Heart right ventricle (tissue), 16 donors: ENCODE results near the gene TEX44. TPM values are rescaled to one million over a fixed set of nuclear protein-coding genes. Genes with fewer than 3 reads are reported as not detected.

Experiments used
- ATAC-seq, 8 donors: fragments of 200-7000 bp; cut with Tn5 transposase; one replicate each; pipeline ENCODE4 v1.9.1; 2020; ENCODE audit warnings: mild to moderate bottlenecking in 8 of 8, moderate library complexity in 8 of 8, moderate number of reproducible peaks in 1 of 8
- DNase-seq, 2 donors: peaks; one replicate each; pipeline ENCODE4 v3.0.0-alpha.2; 2020
- H3K27ac ChIP-seq, 10 donors: fragments of 200-600 bp; sonication (generic) in 2 of 10; one replicate each; pipeline versions ENCODE4 v1.5.0 to v1.8.0; 2020 to 2022; ENCODE audit warnings: mild to moderate bottlenecking in 3 of 10
- H3K27me3 ChIP-seq, 7 donors: fragments of 200-600 bp; one replicate each; pipeline ENCODE4 v1.8.0; 2021 to 2022; ENCODE audit warnings: mild to moderate bottlenecking in 2 of 7
- H3K36me3 ChIP-seq, 9 donors: fragments of 200-600 bp; sonication (generic) in 1 of 9; one replicate each; pipeline versions ENCODE4 v1.5.0 to v1.8.0; 2020 to 2022; ENCODE audit warnings: mild to moderate bottlenecking in 2 of 9
- H3K4me1 ChIP-seq, 9 donors: fragments of 200-600 bp; sonication (generic) in 1 of 9; one replicate each; pipeline versions ENCODE4 v1.5.0 to v1.8.0; 2020 to 2022; ENCODE audit warnings: mild to moderate bottlenecking in 4 of 9
- H3K4me3 ChIP-seq, 10 donors: fragments of 200-600 bp; sonication (generic) in 2 of 10; one replicate each; pipeline versions ENCODE4 v1.5.0 to v1.8.0; 2020 to 2022; ENCODE audit warnings: mild to moderate bottlenecking in 7 of 10, moderate library complexity in 2 of 10
- H3K9me3 ChIP-seq, 11 donors: fragments of 200-600 bp in 10 of 11; sonication (generic) in 2 of 11; one replicate each; pipeline versions ENCODE4 v1.5.0 to v1.8.0; 2013 to 2022; ENCODE audit warnings: mild to moderate bottlenecking in 2 of 11, control low read depth in 1 of 11, moderate library complexity in 1 of 11
- WGBS, 2 donors: extraction: QIAGEN DNeasy Blood & Tissue Kit; methylation state at CpG; one replicate each; pipeline ENCODE4 v1.1.7; 2013; ENCODE audit warnings: inconsistent platforms in 1 of 2; 5-methylcytosine and 5-hydroxymethylcytosine counted together
- intact Hi-C, 10 donors: fragments of 100-400 bp; cut with DNase I; formaldehyde crosslinking; loops; one replicate each; pipeline versions ENCODE4 v1.11.1 to v1.14.2; 2022
- polyA plus RNA-seq, 2 donors: library from polyadenylated mRNA; stranded (reverse); fragments of 200-250 nt; gene quantifications; one replicate each; pipeline ENCODE4 v1.2.3, GENCODE V29; 2013
- total RNA-seq, 10 donors: library from RNA; stranded (reverse); fragmentation: NEBNext Ultra II Directional in 3 of 10; extraction: Animal tissue kit (Norgen Biotek cat#: 25700) in 3 of 10; gene quantifications; one replicate each; pipeline versions ENCODE4 v1.2.1 to v1.2.4, GENCODE V29; 2021 to 2023
- TF ChIP-seq, protein P1 (sequence below), 9 donors: fragments of 200-600 bp; sonication (generic) in 2 of 9; IDR thresholded peaks; one replicate each; pipeline versions ENCODE4 v1.5.0 to v1.8.0; 2021 to 2022; ENCODE audit warnings: antibody characterized with exemption in 9 of 9, mild to moderate bottlenecking in 5 of 9, moderate library complexity in 1 of 9
- donor health status: Arrhythmogenic right ventricular cardiomyopathy.
- donor health status: ischemic (EF 13 %, LVEDD 7.1; RV severe dilation, severe dysfunction).
- donor health status: healthy with polysubstance abuse.
- donor health status: DM: no; HTN: yes; CAD: no.
- donor health status: DM: no; HTN: no; CAD: no.
- donor health status: ischemic (EF 25% LVEDD 6.9; RV normal size, moderate dysfunction).
- donor health status: ischemic (EF 25% LVEDD 5.7; RV mildly dilated, moderate dysfunction).
- donor health status: healthy.
- donor health status: DM: yes; HTN: yes; CAD: no.
- donor health status: Ischemic cardiomyopathy.
- donor health status: ischemic (EF 35%, LVEDD 5.7; RV mildly dilated, moderate dysfunction).
- donor health status: nonischemic (EF 11% LVEDD 7.7; RV severe dilation, severe dysfunction).
- donor health status: DM: yes; HTN: yes; CAD: no.
- donor health status: PGD.
- donor health status: ischemic (EF 29% LVEDD 5.4; RV normal size, mild dysfunction).
- donor health status: nonischemic (EF 23%, LVEDD 6.1; RV moderate dilation, normal function).

The TEX44 gene
- total and polyA plus RNA-seq, 12 donors = not detected

DNA sequence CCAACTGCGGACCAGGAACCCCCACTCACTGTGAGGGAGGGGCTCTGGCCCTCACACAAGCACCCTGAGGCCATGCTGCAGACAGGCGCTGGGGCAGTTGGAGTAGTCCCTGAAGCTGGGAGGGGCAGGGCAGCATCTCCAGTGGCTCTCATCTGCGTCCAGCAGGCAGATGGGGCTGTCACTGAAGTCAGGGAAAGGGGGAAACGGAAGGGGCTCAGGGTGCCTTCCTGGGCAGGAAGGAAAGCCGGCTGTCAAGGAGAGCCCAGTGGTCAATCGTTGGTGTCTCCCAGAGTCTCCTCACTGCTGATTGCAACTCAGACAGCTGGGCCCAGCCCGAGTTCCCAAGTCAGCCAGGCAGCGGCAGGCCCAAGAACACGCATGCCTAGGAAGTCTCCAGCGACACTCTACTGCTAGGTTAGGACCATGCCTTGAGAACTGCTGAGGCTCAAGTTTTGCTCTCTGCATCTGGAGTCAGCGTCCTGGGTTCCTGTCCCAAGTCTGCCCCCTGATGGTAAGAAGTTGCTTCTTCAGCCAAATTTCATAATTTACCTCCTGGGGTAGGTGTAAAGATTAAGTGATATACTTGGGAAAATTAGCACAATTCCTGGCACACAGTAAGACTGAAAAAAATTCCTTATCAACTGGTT is 35.0 kb upstream of the TEX44 start:
- ATAC-seq (peak; percentile 88 to 97 (median 91)), DNase-seq (peak; percentile 63 to 81)
- Histone ChIP-seq H3K9me3 (peaks cover 0 to 11% (median 6%) of the 10 kb centered on the region in 11 donors), H3K36me3 (no peaks in the 10 kb centered on the region), H3K4me1 (peaks cover 4 to 31% (median 20%) of the 10 kb centered on the region in 9 donors), H3K27ac (peak overlapping the region in 9 of 10 donors; percentile 28 to 69 (median 55)), H3K27me3 (peaks cover 0 to 8% (median 0%) of the 10 kb centered on the region in 7 donors), H3K4me3 (no peak overlapping the region)
- intact Hi-C loops = loop anchor here (1.0 to 10.0 kb wide), 11 partner anchors 25 to 75 kb away; partner anchors contain the start of gene NMUR1 (in 3 of the 10)
- TF ChIP-seq, protein P1, sequence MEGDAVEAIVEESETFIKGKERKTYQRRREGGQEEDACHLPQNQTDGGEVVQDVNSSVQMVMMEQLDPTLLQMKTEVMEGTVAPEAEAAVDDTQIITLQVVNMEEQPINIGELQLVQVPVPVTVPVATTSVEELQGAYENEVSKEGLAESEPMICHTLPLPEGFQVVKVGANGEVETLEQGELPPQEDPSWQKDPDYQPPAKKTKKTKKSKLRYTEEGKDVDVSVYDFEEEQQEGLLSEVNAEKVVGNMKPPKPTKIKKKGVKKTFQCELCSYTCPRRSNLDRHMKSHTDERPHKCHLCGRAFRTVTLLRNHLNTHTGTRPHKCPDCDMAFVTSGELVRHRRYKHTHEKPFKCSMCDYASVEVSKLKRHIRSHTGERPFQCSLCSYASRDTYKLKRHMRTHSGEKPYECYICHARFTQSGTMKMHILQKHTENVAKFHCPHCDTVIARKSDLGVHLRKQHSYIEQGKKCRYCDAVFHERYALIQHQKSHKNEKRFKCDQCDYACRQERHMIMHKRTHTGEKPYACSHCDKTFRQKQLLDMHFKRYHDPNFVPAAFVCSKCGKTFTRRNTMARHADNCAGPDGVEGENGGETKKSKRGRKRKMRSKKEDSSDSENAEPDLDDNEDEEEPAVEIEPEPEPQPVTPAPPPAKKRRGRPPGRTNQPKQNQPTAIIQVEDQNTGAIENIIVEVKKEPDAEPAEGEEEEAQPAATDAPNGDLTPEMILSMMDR (IDR thresholded peaks at IDR 0.05) = peak; percentile 69 to 84 (median 78)
- WGBS, 2 donors = 34 to 43% methylated on average over 11 of the region's 11 CpGs

- H3K27me3 ChIP-seq = no peaks in the 10 kb centered on the region
- DNase-seq (peak; percentile 34 to 46), ATAC-seq (peak; percentile 59 to 93 (median 76))
- H3K4me1 ChIP-seq = no peaks in the 10 kb centered on the region
- no peak overlapping the region for H3K27ac ChIP-seq
- H3K9me3 ChIP-seq = peaks cover 0 to 3% (median 0%) of the 10 kb centered on the region in 11 donors
- TF ChIP-seq, protein P1 (IDR thresholded peaks at IDR 0.05) = peak; percentile 36 to 79 (median 73)
- no peaks in the 10 kb centered on the region for H3K36me3 ChIP-seq
- WGBS, 2 donors = 12 to 18% methylated on average over 3 of the region's 3 CpGs
- intact Hi-C loops = loop anchor here (1.0 to 5.0 kb wide), 6 partner anchors 34 to 39 kb away; no protein-coding TSS in a partner anchor
- no peak overlapping the region for H3K4me3 ChIP-seq
These were observed 29.2 kb upstream of the TEX44 start for GRCh38 chr2:231563378-231563961.

- no peaks in the 10 kb centered on the region for H3K4me1 ChIP-seq
- H3K9me3 ChIP-seq = peaks cover 0 to 3% (median 0%) of the 10 kb centered on the region in 11 donors
- 80 to 83% methylated on average over 4 of the region's 4 CpGs for WGBS, 2 donors
- no peak overlapping the region for H3K27ac ChIP-seq
- no peaks in the 10 kb centered on the region for H3K36me3 ChIP-seq
- intact Hi-C loops = loop anchor here in 1 of 10 donors (5.0 kb wide), 1 partner anchor 151 kb away; no protein-coding TSS in a partner anchor
- no peaks in the 10 kb centered on the region for H3K27me3 ChIP-seq
- no peak for DNase-seq
- H3K4me3 ChIP-seq = no peak overlapping the region
- ATAC-seq = no peak
- TF ChIP-seq, protein P1 (IDR thresholded peaks at IDR 0.05) = no peak
These were observed 26.6 kb upstream of the TEX44 start for GRCh38 chr2:231565887-231566594.

DNA sequence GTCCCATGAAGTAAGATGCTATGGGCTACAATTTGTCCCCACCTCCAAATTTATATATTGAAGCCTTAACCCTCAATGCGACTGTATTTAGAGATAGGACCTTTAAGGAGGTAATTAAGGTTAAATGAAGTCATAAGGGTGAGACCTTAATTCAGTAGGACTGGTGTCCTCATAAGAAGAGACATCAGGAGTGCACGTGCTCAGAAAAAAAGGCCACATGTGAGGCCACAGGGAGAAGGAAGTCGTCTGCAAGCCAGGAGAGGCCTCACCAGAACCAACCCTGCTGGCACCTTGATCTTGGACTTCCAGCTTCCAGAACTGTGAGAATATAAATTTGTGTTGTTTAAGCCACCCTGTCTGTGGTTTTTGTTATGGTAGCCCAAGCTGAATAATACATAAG is 25.5 kb upstream of the TEX44 start:
- DNase-seq (no peak), ATAC-seq (no peak)
- no peaks in the 10 kb centered on the region for H3K27me3 ChIP-seq
- peaks cover 0 to 3% (median 0%) of the 10 kb centered on the region in 11 donors for H3K9me3 ChIP-seq
- no peak overlapping the region for H3K27ac ChIP-seq
- no peak overlapping the region for H3K4me3 ChIP-seq
- no peaks in the 10 kb centered on the region for H3K36me3 ChIP-seq
- TF ChIP-seq, protein P1 (IDR thresholded peaks at IDR 0.05) = no peak
- H3K4me1 ChIP-seq = no peaks in the 10 kb centered on the region
- intact Hi-C loops = loop anchor here in 1 of 10 donors (5.0 kb wide), 1 partner anchor 150 kb away; no protein-coding TSS in a partner anchor
- WGBS, 2 donors = 91 to 96% methylated on average over 3 of the region's 3 CpGs
